ENCODE results near the gene B3GNT9.
A peak's percentile ranks its signal among the peaks of the same experiment; 100 is the strongest.

B3GNT9 gene

GRCh38 chr16:67150833-67151396 is at the start of gene B3GNT9:
Gene B3GNT9 (minus strand): TSS chr16:67150998. CDS start chr16:67150485, 513 bp downstream.
- ATAC-seq: no peak

- no peak for ATAC-seq
Measured at GRCh38 chr16:67200491-67200890, 49.7 kb upstream of the B3GNT9 start.

DNA sequence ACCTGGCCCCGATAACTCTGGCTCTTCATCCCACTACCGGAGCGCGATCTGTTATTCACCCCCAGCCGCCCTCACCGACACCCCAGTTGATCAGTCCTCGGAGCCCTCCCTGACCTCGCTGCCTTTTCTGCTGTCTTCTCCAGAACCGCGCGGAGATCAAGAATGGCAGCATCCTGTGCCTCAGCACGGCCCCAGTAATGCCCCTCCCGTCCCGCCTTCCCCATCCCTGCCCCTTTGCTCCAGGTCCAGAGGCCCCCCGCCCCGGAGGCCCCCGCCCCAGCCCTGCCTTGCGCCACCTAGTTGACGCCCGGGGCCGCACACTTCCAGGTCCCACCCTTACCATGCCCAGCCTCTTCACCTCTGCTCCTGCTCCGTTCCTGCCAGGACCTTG is 49.0 kb upstream of the B3GNT9 start:
- ATAC-seq: no peak

DNA sequence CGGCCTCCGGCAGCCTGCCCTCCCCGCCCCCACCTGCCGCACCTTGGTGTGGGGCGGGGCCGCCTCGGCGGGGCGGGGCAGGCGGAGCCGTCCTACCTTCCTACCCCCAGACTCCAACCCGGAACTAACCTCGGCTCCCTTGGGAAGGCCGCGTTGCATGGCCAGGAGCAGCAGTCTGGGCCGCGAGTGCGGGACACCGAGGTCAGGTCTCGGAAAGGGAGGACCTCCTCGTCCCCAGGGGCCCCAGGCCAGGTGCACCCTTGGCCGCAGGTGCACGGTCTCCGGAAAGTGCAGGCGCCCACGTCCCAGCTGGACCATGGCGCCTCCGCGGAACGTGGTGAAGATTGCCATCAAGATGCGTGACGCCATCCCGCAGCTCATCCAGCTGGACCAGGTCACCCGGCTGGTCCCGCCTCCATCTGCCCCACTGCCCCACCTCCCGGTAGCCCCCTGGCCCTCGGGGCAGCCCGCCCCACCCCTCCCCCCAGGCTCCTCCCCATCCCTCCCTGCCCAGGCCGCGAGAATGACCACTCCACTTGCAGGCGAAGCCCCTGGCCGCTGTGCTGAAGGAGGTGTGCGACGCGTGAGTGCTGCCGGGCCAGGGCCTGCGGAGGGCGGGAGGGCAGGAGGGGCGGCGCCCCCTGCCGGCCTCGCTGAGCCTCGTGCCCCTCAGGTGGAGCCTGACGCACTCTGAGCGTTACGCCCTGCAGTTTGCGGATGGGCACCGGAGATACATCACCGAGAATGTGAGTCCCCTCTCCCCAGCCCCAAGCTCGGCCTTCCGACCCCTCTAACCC is 48.4 kb upstream of the B3GNT9 start, which contains the start of gene ELMO3:
ELMO3 (plus strand) TSS at position 121 of the 797 bp plus-strand sequence; CDS start at position 317, 196 bp downstream.
- ATAC-seq: no peak

GRCh38 chr16:67198238-67198734 is 47.5 kb upstream of the B3GNT9 start:
- ATAC-seq: peak; percentile 48 to 58

GRCh38 chr16:67197704-67198103 is 46.9 kb upstream of the B3GNT9 start:
- ATAC-seq: peak in 1 of 2 donors; percentile 3

DNA sequence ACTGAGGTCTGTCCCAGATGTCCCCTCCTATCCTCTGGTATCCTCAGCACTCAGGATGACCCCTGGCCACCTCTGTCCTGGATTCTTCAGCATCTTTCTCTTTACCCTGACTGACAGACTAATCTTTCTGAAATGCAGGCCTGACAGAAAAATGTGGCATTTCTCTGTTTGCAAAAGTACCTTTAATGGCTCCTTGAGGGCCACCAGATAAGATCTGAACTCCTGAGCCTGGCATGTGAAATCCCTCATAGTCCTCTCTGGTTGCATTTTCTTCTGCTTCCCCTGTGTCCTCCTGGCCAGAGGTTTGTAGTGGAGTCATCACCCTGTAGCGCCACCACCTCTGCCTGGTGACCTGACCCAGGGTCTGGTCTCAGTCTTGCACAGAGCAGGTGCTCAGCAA is 46.1 kb upstream of the B3GNT9 start:
- no peak for ATAC-seq

- ATAC-seq: no peak
Measured at GRCh38 chr16:67195676-67196075, 44.9 kb upstream of the B3GNT9 start.

GRCh38 chr16:67194260-67194659 is 43.5 kb upstream of the B3GNT9 start:
- ATAC-seq: no peak

DNA sequence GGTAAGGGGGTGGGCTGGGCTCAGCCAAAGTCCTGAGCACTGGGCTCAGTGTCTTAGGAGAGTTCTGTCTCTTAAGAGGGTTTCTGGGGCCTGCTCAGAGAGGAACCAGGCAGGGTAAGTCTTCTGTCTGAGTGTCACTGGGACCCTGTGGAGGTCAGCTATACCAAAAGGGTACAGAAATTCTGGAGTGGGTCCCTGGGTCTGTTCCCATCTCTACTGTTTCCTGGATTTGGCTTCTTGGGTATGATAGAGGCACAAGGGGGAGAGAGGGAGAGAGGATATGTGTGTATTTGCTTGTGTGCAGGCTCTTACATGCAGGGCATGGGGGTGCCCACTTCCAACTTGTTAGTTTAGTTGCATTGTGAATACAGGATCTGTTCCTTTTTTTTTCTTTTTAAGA is 42.7 kb upstream of the B3GNT9 start:
- no peak for ATAC-seq

GRCh38 chr16:67192781-67193361 is 42.1 kb upstream of the B3GNT9 start:
- ATAC-seq: no peak

DNA sequence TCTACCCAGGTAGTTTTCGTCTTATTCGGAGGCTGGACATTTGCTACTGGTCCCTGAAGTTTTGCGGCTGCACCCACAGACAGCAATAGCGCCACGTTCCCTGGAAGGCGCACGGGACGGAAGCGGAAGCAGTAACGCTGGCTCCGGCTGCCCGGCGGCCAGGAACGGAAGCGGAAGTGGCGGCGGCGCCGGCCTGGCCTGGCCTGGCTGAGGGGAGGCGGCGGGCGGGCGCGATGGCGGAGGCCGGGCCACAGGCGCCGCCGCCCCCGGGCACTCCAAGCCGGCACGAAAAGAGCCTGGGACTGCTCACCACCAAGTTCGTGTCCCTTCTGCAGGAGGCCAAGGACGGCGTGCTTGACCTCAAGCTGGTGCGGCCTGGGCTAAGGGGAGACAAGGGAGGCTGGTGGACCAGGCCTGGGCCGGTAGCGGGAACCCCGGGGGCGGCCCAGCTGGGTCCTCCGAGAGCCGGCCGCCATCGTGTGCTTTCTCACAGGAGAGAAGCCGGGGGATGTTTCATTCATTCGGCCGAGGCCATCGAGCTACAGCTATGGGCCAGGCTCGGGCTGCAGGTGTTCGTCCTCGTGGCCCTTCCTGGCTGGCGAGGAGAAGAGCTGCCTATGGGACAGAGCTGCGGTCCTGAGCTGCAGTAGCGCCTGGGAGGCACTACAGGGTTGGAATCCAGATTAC is 41.3 kb upstream of the B3GNT9 start, which contains the start of gene E2F4:
E2F4 (plus strand) TSS at position 161 of the 687 bp plus-strand sequence; CDS start at position 234, 73 bp downstream.
- ATAC-seq: peak; percentile 97 to 99

DNA sequence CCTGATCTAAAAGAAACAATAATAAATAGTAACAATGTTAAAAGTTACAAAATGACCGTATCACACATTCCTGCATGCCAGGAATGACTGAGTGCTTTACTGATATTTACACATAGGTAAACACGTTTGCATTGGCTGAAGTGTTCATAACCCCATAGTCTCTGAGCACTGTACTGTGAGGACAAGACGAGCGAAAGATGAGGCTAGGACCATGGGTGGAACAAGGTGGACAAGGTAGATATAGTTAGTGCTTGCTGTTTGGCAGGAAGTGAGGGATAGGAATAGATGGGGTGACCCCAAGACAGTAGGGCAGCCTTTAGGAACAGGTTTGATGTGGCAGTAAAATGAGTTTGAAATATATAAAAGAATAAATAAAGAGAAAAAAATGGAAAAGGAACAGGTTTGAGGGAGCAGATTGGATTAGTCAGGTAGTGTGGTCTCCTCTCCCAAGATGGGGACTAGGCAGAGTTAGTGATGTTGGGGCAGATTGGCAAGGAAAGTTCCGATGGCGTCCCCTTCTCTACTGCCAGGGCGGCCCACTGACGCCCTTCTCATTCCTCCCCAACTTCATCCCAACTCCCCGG is 40.7 kb upstream of the B3GNT9 start:
- ATAC-seq: no peak

DNA sequence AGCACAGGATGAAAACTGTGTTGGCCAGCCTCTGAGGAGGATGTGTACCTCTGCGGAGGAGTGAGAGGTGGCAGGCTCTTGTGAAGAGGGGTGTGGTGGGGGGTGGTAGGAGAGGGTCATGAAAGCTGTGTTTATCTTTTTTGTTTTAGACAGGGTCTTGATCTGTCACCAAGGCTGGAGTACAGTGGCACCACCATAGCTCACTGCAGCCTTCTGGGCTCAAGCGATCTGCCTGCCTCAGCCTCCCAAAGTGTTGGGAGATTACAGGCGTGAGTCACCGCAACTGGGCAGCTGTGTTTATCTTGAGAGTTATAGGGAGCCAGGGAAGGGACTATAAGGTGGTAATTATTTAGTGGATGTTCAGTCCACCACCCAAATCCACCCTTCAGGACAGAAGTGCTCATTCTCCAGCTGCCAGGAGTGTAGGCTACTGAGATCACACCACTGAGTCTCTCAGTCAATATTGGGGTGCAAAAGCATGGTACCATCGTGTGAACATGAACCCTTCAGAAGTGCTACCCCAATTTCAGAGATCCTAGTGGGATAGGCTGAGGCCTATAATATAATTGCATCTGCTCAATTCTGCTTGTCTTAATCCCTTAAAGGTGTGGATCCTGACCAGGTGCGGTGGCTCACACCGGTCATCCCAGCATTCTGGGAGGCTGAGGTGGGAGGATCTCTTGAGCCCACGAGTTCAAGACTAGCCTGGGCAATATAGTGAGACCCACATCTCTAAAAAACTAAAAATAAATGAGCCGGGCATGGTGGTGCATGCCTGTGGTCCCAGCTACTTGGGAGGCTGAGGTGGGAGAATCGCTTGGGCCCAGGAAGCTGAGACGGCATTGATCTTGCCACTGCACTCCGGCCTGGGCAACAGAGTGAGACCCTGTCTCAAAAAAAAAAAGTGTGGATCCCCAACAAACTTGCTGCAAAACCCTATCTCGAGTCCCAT is 39.9 kb upstream of the B3GNT9 start:
- no peak for ATAC-seq

DNA sequence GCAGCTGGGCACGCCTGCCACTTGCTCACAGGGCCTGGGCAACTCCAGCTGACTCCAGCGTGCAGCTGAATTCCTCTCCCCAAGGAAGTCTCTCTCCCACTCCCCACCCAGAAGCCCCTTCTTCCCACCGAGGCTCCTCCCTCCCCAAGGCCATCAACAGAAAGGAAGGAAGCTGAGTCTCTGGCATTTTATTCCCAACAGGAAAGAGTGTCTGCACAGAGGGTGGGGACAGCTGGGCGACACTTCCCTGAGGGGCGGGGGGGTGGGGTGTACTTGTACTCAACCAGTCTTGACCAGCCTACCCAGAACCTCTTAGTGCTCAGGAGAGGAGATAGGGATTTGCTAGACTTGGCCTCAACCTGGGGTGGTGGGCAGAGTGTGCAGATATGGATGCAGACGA is 39.2 kb upstream of the B3GNT9 start, which contains the start of gene EXOC3L1:
EXOC3L1 (minus strand) TSS at position 96 of the 400 bp plus-strand sequence. CDS start 460 bp downstream, outside the sequence.
- ATAC-seq: no peak

DNA sequence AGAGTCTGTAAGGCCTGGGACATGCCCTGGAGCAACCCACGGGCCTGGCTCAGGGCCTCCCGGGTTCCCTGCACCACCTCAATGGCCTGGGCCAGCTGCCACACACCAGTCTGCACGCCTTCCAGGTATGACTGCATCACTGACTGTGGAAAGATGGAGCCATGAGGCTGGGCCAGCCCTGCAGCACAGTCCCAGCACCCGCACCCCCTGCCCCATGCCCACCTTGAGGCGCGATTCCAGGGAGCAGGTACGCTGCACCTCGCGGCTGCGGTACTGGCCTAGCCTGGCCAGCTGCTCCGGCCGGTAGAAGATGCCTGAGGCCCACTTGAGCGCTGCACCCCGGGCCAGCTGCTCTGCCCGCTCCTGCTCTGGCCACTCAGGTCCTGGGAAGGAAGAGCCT is 38.0 kb upstream of the B3GNT9 start:
- ATAC-seq: no peak

- ATAC-seq: no peak
Measured at GRCh38 chr16:67188323-67188722, 37.5 kb upstream of the B3GNT9 start.

DNA sequence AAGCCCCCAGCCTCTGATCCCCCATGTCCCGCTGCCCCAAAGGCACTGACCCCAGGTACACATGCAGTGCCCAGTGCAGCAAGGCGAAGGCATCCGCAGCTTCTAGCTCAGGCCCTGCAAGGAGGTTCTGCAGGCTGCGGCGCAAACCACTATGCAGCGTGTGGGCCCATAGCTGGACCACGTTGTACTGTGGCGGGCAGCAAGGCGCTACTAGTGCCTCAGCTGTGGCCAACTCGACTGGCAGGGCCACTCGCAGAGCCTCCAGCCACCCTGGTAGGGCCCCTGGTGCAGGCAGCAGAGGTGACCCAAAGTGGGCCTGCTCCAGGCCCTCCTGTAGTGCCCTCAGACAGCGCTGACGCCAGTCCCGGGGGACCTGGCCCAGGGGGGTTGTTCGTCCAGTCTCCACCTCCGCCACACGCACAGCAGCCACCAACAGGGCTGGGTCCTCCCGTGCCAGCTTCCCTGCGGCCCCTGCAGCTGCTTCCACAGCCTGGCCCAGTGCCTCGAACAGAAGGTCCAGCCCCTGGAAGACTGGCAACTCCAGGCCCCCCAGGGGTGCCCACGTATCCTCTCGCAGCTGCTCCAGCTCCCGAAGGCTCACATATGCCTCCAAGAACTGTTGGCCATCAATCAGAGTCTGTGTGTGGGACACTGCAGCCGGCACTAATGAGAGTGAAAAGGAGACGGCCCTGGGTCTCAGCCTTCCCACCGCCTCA is 36.5 kb upstream of the B3GNT9 start:
- no peak for ATAC-seq

- no peak for ATAC-seq
Measured at GRCh38 chr16:67186550-67186950, 35.8 kb upstream of the B3GNT9 start.

DNA sequence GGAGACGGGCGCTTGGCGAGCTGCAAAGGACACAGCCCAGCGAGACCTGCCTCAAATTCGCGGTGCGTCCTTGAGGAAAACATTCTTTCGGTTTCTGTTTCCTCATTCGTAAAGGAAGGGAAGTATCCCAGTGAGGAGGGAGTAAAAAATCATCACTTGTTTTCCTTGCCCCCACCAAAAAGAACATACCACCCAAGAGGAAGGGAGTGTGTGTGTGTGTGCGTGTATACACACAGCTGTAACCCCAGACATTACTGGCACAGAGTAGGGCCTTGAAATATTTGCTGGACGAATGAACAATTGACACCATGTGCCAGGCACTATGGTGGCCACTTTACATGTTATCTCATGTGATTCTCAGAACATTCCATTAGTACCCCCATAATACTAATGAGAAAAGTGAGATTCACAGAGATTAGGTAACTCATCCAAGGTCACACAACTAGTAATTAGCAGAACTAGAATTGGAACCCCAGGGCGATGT is 34.9 kb upstream of the B3GNT9 start:
- no peak for ATAC-seq
